C4-2B (cell line): ENCODE data around the gene SYCE3.

ENCODE experiments used
- H3K27ac ChIP-seq: fragments of 450-650 bp; 2 replicates; pipeline ENCODE4 v1.5.1; 2017
- ZFX ChIP-seq: fragments of 450-650 bp; IDR thresholded peaks from 2 replicates; pipeline ENCODE4 v1.6.1; 2017
- TF ChIP-seq, protein P1 (sequence below): fragments of 450-650 bp; conservative IDR thresholded peaks from 2 replicates; pipeline ENCODE4 v1.5.1; 2017; ENCODE audit warnings: mild to moderate bottlenecking

The SYCE3 gene

DNA sequence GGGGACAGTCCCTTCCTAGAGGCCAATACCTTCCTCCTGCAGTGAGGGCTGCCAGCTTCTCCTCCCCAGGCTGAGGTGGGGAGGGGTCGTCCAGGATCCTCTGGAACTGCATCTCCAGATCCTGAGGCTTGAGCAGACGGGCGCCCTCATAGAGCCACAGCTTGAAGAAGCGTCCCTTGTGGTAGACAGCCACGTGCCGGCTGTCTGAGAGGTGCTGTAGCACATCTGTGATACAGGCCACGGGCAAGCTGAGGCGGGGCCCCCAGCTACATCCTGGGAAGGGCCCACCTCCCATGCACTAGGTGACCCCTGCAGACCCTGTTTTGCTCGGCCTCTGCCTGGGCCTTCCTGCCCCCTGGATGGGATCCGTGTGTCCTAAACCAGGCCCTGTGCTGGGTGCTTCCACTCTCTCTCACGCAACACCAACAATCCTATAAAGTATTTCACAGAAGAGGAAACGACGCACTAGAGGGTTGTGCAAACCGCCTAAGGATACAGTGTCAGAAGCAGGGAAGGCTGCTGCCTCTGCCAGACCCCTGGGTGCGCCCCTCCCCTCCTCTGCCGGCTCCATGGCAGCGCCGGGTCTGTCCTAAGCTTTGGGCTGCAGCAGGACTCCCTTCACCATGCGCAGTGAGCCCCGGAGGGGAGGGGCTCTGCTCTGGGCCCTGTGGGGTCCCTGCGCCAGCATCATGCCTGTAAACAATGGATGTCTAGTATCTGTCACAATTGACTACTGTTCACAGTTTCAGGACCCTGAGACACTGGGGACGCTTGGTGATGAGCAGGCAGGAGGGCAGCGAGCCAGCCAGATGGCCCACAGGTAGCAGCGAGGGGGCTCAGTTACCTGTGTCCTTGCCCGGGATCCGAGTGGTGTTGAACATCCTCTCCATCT is 11.0 kb upstream of the SYCE3 start:
- H3K27ac ChIP-seq: no peak overlapping the region
- TF ChIP-seq ZFX: no peak
- TF ChIP-seq, protein P1, sequence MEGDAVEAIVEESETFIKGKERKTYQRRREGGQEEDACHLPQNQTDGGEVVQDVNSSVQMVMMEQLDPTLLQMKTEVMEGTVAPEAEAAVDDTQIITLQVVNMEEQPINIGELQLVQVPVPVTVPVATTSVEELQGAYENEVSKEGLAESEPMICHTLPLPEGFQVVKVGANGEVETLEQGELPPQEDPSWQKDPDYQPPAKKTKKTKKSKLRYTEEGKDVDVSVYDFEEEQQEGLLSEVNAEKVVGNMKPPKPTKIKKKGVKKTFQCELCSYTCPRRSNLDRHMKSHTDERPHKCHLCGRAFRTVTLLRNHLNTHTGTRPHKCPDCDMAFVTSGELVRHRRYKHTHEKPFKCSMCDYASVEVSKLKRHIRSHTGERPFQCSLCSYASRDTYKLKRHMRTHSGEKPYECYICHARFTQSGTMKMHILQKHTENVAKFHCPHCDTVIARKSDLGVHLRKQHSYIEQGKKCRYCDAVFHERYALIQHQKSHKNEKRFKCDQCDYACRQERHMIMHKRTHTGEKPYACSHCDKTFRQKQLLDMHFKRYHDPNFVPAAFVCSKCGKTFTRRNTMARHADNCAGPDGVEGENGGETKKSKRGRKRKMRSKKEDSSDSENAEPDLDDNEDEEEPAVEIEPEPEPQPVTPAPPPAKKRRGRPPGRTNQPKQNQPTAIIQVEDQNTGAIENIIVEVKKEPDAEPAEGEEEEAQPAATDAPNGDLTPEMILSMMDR: no peak

DNA sequence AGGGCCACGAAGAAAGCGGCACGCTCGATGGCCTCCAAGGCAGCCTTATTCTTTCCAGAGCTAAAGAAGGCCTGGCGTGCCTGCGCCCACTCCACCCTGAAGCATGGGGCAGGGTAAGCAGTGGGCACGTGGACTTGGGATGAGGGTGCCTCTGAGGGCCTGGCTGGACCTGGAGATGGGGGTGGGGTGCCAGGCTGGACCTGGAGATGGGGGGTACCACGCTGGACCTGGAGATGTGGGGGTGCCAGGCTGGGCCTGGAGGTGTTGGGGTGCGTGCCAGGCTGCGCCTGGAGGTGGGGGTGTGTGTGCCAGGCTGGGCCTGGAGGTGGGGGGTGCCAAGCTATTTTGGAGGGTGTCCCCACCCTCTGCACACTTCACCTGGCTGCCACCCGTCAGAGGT is 10.2 kb upstream of the SYCE3 start:
- H3K27ac ChIP-seq: no peak overlapping the region
- no peak for TF ChIP-seq ZFX
- TF ChIP-seq, protein P1: no peak

DNA sequence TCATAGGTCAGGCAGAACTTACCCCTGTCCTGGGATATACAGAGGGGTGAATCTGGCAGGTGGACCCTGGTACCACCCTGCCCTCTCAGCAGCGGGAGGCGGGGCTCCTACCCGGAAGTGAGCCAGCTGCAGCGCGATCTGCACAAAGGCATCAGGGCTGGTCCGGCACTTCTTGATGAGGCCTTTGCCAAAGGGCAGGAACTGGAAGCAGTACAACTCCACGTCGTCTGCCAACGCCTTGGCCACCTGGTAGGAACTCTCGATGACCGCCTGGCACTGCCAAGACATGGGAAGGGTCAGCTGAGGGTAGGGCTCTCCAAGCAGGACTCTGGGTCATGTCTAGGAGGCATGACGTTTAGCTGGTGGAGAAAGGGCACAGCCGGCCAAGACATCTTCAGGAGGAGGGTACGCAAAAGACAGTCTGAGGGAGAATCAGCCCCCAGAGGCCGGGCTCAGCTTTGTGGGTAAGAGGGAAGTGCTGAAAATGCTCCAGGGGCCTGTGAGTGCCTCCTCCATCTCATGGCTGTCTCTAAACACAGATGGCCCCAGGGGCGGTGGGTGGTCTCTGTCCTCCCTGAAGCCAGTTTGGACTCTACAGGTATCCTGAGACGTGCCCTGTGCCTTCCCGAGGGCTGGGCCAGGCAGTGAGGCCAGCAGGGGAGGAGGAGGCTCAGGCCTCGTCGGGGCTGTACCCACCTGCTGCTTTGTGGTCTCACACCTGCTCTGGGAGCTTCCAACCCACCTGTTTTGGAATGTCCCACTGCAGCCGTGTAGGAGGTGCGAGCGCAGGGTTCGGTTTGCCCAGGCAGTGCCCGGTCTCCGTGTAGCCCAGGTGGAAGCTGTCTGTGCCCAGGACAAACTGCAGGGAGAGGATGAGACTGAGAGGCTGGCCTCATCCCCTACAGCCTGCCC is 8.8 kb upstream of the SYCE3 start:
- TF ChIP-seq ZFX: no peak
- TF ChIP-seq, protein P1: no peak
- H3K27ac ChIP-seq: no peak overlapping the region

DNA sequence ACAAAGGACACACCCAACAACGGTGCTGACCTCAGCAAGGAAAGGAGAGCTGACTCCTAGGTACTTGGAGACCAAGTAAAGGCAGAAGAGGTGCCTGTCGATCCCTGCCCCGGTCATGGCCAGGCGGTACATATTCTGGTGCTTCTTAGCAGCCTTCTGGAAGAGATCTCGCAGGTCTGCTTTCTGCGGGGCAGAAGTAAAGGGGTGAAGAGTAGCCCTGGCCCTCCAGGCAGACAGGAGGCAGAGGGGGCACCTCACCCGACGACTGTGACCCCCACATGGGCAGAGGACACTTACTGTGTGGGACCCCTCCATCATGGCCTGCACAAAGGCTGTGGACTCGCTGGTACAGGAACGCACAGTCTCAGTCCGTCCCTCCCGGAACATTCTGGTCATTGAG is 8.1 kb upstream of the SYCE3 start:
- no peak for TF ChIP-seq ZFX
- TF ChIP-seq, protein P1: no peak
- H3K27ac ChIP-seq: no peak overlapping the region

DNA sequence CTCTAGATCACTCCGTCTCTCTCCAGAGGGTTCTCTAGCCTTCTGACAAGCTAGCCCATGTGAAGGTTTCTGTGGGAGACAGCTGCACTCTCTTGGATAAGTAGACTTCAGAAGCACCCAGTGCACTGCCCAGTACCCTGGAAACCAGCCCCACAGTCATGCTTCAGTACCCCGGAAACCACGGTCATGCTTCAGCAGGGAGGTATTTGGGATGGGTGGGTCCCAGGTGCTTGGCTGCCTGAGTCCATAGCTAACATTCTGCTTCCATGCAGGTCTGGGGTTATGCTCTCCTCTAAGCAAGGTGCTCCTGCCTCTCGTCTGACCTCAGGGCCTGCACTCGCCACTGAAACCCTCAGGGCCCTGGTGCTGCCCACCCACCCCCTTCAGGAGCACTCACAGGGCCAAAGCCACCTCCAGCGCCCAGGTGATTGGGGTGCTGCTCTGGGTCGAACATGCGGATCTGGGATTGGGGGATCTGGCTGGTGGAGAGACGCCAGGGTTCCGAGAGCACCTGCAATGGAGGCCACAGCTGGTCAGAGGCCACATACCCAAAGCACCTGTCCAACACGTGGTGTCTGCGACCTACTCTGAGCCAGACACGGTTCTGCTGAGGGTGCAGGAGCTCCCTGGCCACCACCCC is 7.3 kb upstream of the SYCE3 start:
- no peak overlapping the region for H3K27ac ChIP-seq

DNA sequence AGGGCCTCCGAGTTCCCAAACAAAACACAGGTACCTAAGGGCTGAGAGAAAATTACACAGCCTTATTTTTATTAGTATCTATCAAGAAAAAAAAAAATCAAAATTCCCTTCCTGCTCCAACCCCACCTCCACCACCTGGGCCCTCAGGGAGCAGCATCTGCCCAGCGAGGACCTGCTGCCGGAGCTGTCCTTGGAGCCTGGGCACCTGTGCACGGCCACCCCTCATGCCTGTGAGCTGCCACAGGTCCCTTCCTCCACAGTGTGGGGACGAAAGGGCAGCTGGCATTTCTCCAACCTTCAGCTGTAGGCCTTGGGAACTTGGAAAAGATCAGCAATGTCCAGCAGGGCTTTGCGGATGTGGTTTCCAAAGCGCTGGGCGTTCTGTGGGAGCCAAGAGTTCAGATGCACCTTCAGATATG is 6.3 kb upstream of the SYCE3 start:
- no peak for TF ChIP-seq ZFX
- TF ChIP-seq, protein P1: no peak
- no peak overlapping the region for H3K27ac ChIP-seq

More for the DNA sequence above, 7.3 kb upstream of the SYCE3 start:
- TF ChIP-seq, protein P1: no peak
